OCI-M2 (cell line): Measurements from ENCODE around the gene PDX1.

Experiments
- DNase-seq: peaks from one replicate; lab custom pipeline; 2025; ENCODE audit not compliant: unreplicated experiment; lab: John Stamatoyannopoulos, UW

Gene PDX1

DNA sequence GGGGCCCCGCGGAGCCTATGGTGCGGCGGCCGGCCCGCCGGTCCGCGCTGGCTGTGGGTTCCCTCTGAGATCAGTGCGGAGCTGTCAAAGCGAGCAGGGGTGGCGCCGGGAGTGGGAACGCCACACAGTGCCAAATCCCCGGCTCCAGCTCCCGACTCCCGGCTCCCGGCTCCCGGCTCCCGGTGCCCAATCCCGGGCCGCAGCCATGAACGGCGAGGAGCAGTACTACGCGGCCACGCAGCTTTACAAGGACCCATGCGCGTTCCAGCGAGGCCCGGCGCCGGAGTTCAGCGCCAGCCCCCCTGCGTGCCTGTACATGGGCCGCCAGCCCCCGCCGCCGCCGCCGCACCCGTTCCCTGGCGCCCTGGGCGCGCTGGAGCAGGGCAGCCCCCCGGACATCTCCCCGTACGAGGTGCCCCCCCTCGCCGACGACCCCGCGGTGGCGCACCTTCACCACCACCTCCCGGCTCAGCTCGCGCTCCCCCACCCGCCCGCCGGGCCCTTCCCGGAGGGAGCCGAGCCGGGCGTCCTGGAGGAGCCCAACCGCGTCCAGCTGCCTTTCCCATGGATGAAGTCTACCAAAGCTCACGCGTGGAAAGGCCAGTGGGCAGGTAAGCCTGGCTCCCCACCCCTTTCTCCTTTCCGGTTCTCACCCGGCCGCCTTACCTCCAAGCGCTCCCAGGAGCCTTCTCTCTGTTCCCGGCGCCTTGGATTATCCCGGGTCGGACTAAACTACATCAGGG is at the start of gene PDX1:
Gene PDX1 (plus strand): TSS at position 67 of the 743 bp plus-strand sequence. CDS start 139 bp downstream, at position 206.
- DNase-seq = no peak

DNA sequence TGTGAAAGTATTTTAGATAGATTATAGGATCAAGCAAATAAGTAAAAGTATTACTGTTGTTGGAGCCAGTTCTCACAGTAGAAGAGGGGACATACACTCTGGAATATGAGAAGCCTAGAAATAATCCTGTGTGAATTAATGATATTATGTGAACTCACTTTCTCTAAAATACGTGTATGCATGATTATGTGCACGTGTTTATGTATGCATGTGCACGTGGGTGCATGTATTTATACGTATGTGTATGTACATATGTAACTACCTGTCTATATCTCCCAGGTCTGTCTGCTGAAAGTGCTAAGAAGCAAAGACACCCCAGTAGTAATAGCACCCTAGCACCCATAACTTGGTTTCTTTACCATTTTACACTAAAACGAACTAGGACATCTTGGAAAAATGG is 41.5 kb upstream of the PDX1 start:
- no peak for DNase-seq

DNA sequence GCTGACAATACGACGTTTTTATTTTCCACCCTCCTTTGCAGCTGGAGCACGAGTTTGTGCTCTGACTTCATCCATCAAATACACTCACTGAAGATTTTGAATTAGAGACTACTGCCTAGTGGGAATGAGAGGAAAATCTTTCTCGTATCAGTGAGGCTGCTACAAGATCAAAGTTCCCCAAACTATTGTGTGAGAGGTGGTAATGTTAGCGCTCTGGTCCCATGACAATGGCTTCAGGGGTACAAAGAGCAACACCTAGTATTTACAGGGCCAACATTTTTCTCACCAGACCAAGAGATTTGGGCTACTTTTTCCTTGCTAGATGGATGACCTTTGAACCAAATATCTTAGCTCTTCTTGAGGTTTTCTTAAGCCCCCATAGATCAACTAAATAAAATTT is 30.3 kb upstream of the PDX1 start:
- DNase-seq = no peak

DNA sequence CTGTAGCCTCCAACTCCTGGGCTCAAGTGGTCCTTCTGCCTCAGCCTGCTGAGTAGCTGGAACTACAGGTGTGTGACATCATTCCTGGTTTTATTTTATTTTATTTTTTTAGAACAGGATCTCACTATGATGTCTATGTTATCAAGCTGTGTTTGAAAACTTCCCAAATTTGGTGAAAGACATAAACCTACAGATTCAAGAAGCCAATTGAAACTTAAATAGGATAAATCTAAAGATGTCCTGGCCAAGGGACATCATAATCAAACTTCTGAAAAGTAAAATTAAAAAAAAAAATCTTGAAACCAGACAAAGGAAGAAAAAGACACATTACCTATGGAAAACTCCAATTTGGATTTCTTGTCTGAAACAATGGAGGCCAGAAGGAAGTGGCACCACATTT is 23.1 kb upstream of the PDX1 start:
- no peak for DNase-seq

DNA sequence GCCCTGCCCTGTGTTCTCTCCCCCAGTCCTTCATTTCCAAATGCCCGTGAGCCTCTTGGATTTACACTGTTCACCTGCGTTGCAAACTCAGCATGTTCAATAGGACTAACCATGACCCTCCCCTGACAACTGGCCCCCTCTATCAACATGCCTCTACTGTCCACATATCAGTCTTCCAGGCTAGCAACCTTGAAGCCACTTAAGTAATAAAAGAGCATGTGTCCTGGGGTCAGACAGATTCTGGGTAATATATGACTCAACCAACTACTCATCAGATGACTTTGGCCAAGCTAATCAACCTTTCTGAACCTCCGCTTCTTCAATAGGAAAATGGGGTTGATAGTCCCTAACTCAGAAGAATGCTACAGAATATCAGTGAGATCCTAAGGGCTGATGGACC is 15.1 kb upstream of the PDX1 start:
- DNase-seq = no peak

DNA sequence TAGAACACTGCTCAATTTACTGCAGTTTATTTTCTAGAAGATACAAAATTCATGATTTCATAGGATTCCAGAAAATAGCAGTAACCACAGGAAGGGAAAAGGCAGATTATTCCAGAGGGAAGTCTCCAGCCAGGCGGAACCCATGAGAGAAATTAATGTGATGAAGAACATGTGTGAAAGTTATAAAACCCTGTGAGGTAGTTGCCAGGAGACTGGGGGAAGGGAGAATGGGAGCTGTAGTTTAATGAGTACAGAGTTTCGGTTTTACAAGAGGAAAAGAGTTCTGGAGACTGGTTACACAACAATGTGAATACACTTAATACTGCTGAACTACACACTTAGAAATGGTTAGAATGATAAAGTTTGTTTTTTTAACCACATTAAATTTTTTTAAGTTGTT is 14.2 kb upstream of the PDX1 start:
- no peak for DNase-seq

DNA sequence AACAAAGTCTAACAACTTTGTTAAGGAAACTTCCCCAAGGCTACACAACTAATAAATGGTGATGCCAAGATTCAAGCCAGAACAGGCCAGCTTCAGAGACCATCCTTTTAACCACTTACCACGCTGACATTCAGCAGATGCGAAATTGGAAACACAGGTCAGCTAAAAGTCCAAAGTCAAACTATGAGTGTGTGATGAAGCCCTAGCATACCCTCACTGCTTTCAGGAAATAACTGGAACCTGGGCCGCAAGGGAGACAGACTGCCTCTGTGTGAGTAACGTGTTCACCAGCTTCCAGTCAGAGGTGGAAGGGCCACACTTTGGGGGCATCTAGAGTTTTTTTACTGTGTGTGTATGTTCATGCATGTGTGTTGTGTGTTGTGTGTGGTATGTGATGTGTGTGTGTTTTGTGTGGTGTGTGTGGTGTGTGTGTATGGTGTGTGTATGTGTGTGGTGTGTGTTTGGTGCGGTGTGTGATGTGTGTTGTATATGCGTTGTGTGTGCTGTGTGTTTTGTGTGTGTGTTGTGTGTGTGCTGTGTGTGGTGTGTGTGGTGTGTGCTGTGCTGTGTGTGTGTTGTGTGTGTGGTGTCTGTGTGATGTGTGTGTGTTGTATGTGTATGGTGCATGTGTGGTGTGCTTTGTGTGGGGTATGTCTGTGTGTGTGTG is 12.5 kb upstream of the PDX1 start:
- DNase-seq = no peak

DNA sequence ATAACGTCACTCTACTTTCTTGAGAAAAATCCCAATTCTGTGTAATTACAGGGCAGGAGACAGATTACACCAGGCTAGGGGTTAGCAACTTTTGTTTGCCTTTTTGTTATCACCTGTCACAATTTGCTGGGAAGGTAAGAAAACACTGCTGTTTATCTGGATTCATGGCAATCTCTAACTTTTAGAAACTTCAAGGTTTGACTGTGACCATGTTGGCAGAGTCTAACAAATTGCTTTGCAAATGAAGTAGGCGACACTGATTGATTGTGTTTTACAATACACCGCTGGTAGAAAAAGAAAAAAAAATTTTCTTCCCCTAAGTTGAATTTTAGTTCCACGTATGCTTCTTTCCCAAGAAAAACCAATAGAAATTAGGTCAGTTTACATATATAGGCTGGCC is 10.4 kb upstream of the PDX1 start:
- DNase-seq = no peak

DNA sequence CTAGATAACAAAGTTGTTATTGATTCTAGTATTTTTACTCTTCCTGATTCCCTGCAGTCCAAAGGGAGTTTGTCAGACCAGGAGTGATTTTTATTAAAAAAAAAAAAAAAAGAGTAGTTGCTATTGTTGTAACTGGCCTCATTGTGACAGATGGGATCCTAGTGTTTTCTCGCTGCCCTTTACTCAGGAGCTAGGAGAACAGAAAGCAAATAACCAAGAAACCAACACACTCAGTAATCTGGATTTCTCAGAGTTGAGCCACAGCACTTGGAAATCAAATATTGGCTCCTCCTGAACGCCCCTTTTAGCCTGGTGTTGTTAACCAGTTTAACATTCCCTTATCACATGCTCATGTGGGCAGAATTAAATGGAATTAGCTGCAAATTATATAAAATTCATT is 8.3 kb upstream of the PDX1 start:
- DNase-seq = no peak

DNA sequence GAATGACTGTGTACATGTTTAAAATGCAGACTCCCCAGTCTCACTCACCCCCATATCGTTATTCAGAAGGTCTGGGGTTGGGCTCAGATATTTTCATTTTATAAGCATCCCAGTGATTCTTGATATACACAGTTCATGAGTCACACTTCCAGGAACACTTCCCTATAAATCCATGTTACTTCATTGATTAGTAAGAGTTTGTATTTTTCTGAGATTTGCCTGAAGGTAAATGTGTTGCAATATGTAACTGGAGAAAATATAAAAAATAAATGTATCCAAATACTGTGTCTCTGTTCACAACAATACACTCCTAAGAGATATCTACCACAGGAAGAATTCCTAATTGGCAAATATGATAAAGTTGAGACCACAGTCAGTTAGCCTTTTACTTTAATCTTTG is 6.6 kb upstream of the PDX1 start:
- DNase-seq = no peak

DNA sequence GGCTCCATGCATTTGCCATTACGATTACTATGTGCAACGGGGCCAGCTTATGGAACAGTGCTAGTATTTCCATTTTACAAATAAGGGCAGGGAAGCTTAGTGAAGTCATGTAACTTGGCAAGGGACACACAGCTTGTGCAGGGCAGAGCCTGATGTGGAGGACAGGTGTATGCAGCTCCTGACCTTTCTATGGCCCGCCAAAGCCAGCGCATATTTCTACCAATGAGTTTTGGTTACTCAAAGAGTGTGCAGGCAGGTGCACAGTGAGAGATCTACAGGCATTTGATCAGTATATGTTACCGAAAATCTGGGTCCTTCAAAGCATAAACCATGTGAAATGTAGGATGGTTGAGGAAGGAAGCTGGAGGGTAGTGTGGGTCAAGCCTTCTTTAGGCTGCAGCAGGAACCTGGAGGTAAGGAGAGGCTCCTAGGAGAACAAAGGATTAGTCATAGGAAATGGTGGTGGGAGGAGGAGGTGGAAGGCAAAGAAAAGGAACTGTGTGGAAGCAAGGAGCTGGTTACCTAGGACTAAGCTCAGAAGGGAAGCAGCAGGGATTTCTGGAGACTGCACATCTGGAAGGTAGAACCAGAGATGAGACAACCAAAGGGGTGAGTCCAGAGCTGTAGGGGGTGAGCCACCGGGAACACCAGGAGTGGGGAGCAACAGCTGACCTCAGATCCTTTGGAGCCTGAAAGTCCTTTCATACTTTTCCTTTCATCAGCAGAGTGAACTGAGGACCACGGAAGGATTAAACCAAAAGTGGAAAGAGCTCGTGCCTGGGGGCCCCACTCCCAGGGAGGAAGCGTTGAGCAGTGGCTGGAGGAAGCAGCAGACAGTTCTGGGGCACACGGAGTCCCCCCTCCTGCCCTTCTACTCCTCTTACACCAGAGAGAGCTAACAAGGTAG is 4.2 kb upstream of the PDX1 start:
- DNase-seq = no peak

DNA sequence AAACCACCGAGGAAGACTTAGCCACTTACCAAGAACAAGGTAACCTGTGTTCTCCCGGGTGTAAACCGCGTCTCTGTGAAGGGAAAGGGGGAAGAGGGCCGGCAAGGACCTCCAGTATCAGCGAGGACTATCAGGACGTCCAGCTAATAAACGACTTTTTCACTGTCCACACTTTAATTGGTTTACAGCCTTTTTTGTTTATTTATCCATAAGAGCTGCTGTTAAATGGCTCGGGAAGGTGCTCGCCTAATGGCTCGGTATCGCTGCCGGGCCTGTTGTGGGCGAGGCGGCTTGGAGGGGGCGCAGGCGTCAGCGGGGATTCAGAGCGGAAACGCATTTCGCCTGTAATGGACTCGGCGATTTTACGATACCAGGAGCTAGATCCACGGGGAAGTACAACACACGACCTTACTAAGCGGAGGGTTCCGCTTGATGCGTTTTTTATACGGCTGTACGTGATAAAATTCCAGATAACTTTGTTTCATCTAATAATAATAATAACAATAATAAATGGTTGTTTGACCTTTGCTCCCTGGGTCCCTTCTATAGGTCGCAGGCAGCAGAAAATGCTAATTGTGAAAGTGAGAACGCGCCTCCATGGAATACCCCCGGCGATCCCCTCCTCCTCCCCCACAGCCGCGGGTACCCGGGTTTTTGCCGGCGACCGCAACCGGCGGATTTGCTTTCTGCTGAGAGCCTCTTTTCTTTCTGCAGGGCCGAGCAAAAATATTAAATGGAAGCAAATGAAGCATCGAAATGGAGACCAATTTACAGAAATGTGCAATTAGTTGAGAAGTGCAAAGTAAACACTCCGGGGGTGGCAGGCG is 2.5 kb upstream of the PDX1 start:
- no peak for DNase-seq

DNA sequence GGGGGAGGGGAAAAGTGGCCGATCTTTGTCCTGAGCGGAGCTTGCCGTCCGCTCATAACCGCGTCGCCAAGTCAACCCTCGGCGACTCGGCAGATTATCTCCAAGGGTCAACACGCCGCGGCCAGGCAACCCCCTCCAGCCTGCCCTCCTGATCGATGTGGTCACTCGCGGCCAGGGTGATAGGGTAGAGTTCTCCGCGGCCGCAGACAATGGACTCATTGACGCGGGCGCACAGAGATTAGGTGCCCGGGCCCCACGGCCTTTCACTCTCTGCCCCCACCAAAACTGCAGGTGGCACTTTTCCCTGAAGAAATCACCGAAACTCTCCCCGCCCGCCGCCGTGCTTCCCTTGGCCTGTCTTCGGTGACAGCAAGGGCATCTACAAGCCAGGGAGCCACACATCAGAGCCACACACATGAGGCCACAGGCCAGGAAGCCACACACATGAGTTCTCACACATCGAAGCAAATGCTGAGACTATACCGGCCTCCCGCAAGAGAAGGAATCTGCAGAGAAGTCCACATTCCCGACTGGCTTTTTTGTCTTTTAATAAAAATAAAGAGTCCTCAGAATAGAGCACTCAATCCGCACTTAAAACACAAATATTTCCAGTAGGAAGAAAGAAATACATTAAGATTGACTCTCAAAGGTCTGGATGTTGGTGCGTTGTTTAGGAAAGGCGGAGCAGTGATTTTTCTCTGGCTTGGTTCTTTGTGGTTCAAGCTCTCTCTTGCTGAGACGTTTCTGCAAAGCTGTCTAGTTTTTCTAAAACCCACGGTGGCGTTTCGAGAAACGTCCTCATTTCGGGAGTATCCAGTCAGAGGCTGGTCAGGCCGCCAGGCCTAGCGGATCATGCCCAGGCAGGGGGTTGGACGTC is 1.5 kb upstream of the PDX1 start:
- no peak for DNase-seq

DNA sequence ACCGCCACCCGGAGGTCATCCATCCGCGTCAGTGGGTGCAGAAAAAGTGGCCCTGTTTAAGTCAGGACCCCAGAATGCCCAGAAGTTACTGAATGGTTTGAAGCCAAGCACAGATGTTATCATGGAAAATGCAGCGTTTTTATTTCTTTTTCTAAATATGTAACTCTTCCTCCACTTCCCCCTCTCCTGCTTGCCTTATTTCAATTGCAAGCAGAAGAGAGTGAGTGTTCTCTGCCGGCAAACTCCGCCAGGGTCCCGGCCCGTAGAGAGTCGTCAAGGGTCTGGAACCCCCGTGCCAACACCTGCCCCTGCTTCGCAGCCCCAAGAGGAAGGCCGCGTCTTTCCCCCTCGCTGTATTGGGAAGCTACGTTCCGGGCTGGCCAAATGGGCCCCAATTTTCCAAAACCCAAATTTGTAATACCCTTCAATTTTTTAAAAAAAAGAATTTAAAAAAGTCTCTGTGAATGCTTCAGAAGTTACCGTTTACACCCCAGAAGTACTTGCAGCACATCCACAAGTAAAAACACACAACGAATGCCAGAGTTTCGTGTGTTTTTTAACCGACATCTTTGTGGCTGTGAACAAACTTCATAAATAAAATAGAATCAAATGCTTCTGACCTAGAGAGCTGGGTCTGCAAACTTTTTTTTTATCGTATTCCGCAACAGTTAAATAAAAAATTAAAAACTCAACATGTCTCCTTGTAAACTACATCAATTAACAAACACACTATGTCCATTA is 712 bp upstream of the PDX1 start:
- no peak for DNase-seq

DNA sequence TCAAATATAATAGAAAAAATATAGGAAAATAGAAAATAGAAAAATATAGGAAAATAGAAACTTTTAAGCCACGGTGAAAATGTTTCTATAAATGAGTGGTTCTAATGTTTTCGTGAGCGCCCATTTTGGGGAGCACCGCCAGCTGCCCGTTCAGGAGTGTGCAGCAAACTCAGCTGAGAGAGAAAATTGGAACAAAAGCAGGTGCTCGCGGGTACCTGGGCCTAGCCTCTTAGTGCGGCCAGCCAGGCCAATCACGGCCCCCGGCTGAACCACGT is 204 bp upstream of the PDX1 start:
- no peak for DNase-seq

DNA sequence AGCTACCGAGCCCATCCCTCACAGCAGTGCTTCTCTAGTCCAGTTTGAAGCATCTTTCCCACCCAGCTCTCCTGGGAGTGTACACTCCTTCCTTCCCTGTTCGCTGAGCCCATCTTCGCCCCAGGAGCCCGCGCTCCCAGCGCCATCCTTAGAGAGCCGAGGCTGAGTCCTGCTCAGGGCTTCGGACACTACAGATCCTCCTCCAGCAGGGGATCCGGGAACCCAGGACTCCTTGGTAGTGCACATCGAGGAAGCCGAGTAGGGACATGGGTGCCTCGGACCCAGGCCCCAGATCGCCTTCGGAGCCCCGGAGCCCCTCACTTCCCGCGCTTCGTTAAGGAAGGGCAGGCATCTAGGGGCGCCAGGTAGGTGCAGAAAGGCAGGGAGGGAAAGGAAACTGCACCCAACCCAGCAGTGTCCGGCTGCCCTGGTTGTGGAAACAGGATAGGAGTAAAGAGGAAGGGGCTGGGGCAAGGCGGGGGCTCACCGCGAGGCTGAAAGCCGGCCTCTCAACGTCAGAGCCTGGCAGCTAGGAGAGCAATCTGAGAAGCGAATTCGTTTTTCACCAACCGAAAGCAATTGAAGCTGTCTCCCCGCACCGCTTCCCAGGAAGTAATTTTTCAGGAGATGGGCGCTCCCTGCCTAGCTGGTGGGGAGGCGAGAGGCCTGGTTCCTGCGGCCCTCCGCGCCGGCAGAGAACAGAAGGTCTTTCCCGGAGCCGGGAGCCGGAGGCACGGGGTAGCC is 1.0 kb downstream of the PDX1 start:
- no peak for DNase-seq

DNA sequence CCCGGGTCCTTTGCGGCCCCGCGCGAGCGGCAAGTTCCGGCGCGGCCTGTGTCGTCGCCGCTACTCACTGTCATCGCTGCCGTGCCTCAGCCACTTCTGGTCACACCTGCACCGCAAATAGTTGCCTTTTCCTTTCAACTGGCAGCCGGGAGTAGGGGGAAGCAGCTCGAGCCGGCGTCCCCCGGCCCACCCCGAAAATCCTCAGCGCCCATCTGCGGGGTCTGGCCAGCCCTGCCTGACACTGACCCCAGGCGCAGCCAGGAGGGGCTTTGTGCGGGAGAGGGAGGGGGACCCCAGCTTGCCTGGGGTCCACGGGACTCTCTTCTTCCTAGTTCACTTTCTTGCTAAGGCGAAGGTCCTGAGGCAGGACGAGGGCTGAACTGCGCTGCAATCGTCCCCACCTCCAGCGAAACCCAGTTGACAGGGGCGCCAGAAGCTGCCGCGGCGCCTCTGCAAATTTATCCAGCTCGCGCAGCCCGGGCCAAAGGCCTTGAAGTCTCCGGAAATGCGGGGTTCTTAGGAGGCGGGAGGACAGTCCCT is 1.7 kb downstream of the PDX1 start:
- DNase-seq = no peak
